ENCODE data around the gene TAS2R14. TPM values are rescaled to one million over a fixed set of nuclear protein-coding genes. Genes with fewer than 3 reads are reported as not detected.

The TAS2R14 gene
- total RNA-seq, 1 experiment from 2014 or later = 1.3 TPM

- TF ChIP-seq ZBTB43 (CRISPR knock-in tag; IDR thresholded peaks at IDR 0.05) = no peak
These were observed 28.3 kb upstream of the TAS2R14 start (continued) for GRCh38 chr12:10967409-10967808.

GRCh38 chr12:10966314-10966713 is 27.3 kb upstream of the TAS2R14 start:
- Mint-ChIP-seq H3K27ac (no peak overlapping the region; the same call in 1 of the 2 replicates), H3K4me3 (no peak overlapping the region), H3K9me3 (peaks cover 9% of the 10 kb centered on the region), H3K27me3 (ENCODE audit: low read depth) (no peaks in the 10 kb centered on the region), H3K36me3 (peaks cover 4% of the 10 kb centered on the region; the same call in 1 of the 2 replicates), H3K4me1 (no peaks in the 10 kb centered on the region)
- no peak for ATAC-seq
- DNase-seq (ENCODE audit: low spot score) = no peak
- POLR2A ChIA-PET = no interaction called here
- CTCF ChIA-PET = no interaction called here
- TF ChIP-seq USF1 (CRISPR knock-in tag; IDR thresholded peaks at IDR 0.05) = no peak
- TF ChIP-seq SP1 (CRISPR knock-in tag; conservative IDR thresholded peaks at IDR 0.05) = no peak
- TF ChIP-seq CBFB (CRISPR knock-in tag; IDR thresholded peaks at IDR 0.05; ENCODE audit: low read depth) = no peak
- no peak for TF ChIP-seq ATF6 (CRISPR knock-in tag; IDR thresholded peaks at IDR 0.05)
- no peak for TF ChIP-seq GTF2I (CRISPR knock-in tag; conservative IDR thresholded peaks at IDR 0.05)
- TF ChIP-seq ZNF396 (CRISPR knock-in tag; IDR thresholded peaks at IDR 0.05; ENCODE audit: borderline replicate concordance) = no peak
- TF ChIP-seq ATF2 (CRISPR knock-in tag; IDR thresholded peaks at IDR 0.05; ENCODE audit: borderline replicate concordance, low read depth) = no peak
- TF ChIP-seq ZNF532 (CRISPR knock-in tag; IDR thresholded peaks at IDR 0.05; ENCODE audit: borderline replicate concordance) = no peak
- TF ChIP-seq E2F5 (CRISPR knock-in tag; IDR thresholded peaks at IDR 0.05) = no peak
- no peak for TF ChIP-seq JUN (CRISPR knock-in tag; IDR thresholded peaks at IDR 0.05)
- TF ChIP-seq MLX (CRISPR knock-in tag; IDR thresholded peaks at IDR 0.05) = no peak
- TF ChIP-seq ZNF138 (CRISPR knock-in tag; conservative IDR thresholded peaks at IDR 0.05) = no peak
- TF ChIP-seq ZNF317 (CRISPR knock-in tag; IDR thresholded peaks at IDR 0.05; ENCODE audit: borderline replicate concordance, low read depth) = no peak
- no peak for TF ChIP-seq ZBTB43 (CRISPR knock-in tag; IDR thresholded peaks at IDR 0.05)
- no peak for TF ChIP-seq EMX1 (CRISPR knock-in tag; IDR thresholded peaks at IDR 0.05)

Data from WTC11 (cell line).